OCI-LY3 (cell line): Measurements from ENCODE around the gene LCE1A.

Experiments used
- H2AFZ ChIP-seq: fragments of 200-600, 300-600 bp; shearing (Covaris generic); 2 replicates; pipeline ENCODE4 v1.6.0; 2014; ENCODE audit warnings: antibody characterized with exemption, low read depth, low read length
- H3K27ac ChIP-seq: fragments of 200-600, 300-600 bp; sonication (generic); 2 replicates; pipeline ENCODE4 v1.5.1; 2014; ENCODE audit warnings: mild to moderate bottlenecking, low read length, moderate library complexity, mixed read lengths
- H3K27me3 ChIP-seq: fragments of 200-600, 300-600 bp; sonication (generic); 2 replicates; pipeline ENCODE4 v1.6.1; 2014; ENCODE audit warnings: low read depth, low read length, mixed read lengths
- H3K36me3 ChIP-seq: fragments of 200-600, 300-600 bp; sonication (generic); replicated peaks from 2 replicates; pipeline ENCODE3; 2014; ENCODE audit warnings: low read depth, low read length, mixed read lengths
- H3K4me1 ChIP-seq: fragments of 300-600, 200-600 bp; sonication (generic); 2 replicates; pipeline ENCODE4 v1.6.1; 2014; ENCODE audit warnings: low read length, mixed read lengths
- H3K4me2 ChIP-seq: fragments of 200-600, 300-600 bp; sonication (generic); 2 replicates; pipeline ENCODE4 v1.6.1; 2014; ENCODE audit warnings: low read length, mixed read lengths
- H3K4me3 ChIP-seq: fragments of 300-600, 200-600 bp; sonication (generic); 2 replicates; pipeline ENCODE4 v1.5.1; 2014; ENCODE audit warnings: antibody characterized with exemption, mild to moderate bottlenecking, low read length, moderate library complexity
- H3K79me2 ChIP-seq: fragments of 300-600, 200-600 bp; shearing (Covaris generic); 2 replicates; pipeline ENCODE4 v1.6.1; 2014; ENCODE audit warnings: mild to moderate bottlenecking, low read length, mixed read lengths
- H3K9ac ChIP-seq: fragments of 300-600, 200-600 bp; shearing (Covaris generic); 2 replicates; pipeline ENCODE4 v1.6.0; 2014; ENCODE audit warnings: mild to moderate bottlenecking, low read length, moderate library complexity
- H3K9me3 ChIP-seq: fragments of 200-600, 300-600 bp; shearing (Covaris generic); 2 replicates; pipeline ENCODE4 v1.6.1; 2014; ENCODE audit warnings: low read length, mixed read lengths; ENCODE audit not compliant: insufficient read depth
- H4K20me1 ChIP-seq: fragments of 200-600, 300-600 bp; sonication (generic); 2 replicates; pipeline ENCODE4 v1.6.1; 2016; ENCODE audit warnings: low read length, mixed read lengths; ENCODE audit not compliant: insufficient read depth
- EZH2phosphoT487 ChIP-seq: fragments of 200-600 bp; shearing (Covaris generic); IDR thresholded peaks from 2 replicates; pipeline ENCODE4 v1.6.1; 2018; ENCODE audit warnings: antibody characterized with exemption, mixed run types, low read depth
- TF ChIP-seq, protein P1 (sequence below): fragments of 200-600, 300-600 bp; sonication (generic); IDR thresholded peaks from 2 replicates; pipeline ENCODE4 v1.5.1; 2014; ENCODE audit warnings: antibody characterized with exemption, low read length, low read depth

Gene LCE1A

DNA sequence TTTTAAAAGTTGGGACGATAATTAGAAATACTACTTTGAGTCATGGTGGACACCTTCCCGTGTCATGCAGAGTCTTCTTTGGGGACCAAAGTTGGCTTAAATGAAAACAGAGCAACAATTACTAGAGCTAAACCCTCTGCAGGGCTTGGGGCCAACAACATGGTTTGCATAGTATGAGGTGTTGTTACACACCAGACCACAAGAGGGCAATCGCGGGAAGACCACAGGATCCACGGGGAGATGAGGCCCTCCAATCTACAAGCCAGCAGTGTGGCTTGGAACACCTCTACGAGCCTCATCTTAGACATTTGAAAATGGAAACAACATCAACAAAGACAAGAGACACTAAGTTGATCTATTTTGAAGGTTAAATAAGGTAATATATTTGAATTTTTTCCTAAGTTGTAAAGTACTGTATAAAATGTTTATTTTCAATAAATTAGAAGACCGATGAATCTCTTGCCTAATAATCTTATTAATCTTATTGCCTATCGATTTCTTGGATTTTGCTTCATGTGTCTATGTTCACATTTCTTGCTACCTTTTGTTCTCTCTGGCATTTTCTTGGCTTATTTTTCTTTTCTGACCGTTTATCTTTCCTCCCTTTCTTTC, 42.6 kb downstream of the LCE1A start:
- TF ChIP-seq EZH2phosphoT487, result no peak
- TF ChIP-seq, protein P1, sequence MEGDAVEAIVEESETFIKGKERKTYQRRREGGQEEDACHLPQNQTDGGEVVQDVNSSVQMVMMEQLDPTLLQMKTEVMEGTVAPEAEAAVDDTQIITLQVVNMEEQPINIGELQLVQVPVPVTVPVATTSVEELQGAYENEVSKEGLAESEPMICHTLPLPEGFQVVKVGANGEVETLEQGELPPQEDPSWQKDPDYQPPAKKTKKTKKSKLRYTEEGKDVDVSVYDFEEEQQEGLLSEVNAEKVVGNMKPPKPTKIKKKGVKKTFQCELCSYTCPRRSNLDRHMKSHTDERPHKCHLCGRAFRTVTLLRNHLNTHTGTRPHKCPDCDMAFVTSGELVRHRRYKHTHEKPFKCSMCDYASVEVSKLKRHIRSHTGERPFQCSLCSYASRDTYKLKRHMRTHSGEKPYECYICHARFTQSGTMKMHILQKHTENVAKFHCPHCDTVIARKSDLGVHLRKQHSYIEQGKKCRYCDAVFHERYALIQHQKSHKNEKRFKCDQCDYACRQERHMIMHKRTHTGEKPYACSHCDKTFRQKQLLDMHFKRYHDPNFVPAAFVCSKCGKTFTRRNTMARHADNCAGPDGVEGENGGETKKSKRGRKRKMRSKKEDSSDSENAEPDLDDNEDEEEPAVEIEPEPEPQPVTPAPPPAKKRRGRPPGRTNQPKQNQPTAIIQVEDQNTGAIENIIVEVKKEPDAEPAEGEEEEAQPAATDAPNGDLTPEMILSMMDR, result peak; percentile 78
- H3K9me3 ChIP-seq, result no peaks in the 10 kb centered on the region
- no peak overlapping the region for H3K27ac ChIP-seq
- H2AFZ ChIP-seq, result no peak overlapping the region
- no peaks in the 10 kb centered on the region for H3K36me3 ChIP-seq
- H4K20me1 ChIP-seq, result no peaks in the 10 kb centered on the region
- no peak overlapping the region for H3K4me2 ChIP-seq
- H3K4me1 ChIP-seq, result no peaks in the 10 kb centered on the region
- peaks cover 51% of the 10 kb centered on the region for H3K27me3 ChIP-seq
- H3K79me2 ChIP-seq, result no peaks in the 10 kb centered on the region
- H3K4me3 ChIP-seq, result no peak overlapping the region
- H3K9ac ChIP-seq, result no peak overlapping the region

DNA sequence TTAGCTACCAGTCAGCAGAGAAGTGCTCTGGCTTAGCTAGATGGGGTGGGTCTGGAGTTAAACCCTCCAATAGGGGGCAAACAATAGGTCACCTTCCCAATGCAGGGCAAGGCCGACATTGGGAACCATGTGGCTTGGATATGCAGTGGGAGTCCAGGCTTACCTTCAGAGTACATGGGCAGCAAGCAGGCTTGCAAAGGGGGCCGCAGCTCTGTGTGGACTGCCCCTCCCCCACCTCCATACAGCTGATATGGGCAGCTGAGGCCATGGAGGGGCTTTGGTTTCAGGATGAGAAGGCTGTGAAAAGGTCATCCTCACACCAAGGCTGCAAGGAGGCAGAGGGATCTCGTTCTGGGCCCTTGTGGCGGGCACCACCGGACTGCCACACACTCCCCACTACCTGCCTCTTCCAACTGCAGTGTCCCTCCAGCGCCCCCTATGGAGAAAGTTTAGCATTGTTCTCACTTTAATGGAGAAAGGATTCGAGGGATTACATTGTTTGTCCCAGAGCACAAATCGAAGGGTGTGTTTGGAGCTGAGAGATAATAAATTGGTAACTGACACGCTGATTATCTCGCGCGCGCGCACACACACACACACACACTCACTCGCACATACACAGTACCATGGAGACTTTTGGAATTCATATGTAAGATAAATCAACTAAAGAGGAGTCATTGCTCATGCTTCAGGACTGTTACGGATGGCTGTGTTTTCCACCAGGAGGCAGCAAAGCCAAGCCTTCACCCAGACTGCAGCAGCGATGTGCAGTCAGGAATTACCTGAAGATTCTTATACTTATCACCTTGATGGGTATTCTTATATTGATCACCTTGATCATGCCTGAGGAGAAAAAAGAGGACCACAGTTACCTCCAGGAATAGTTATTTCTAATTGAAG, 43.8 kb downstream of the LCE1A start:
- no peaks in the 10 kb centered on the region for H3K36me3 ChIP-seq
- H4K20me1 ChIP-seq, result no peaks in the 10 kb centered on the region
- H3K4me1 ChIP-seq, result no peaks in the 10 kb centered on the region
- H3K4me3 ChIP-seq, result no peak overlapping the region
- no peaks in the 10 kb centered on the region for H3K79me2 ChIP-seq
- peaks cover 60% of the 10 kb centered on the region for H3K27me3 ChIP-seq
- H2AFZ ChIP-seq, result no peak overlapping the region
- no peaks in the 10 kb centered on the region for H3K9me3 ChIP-seq
- H3K9ac ChIP-seq, result no peak overlapping the region
- TF ChIP-seq, protein P1, result peak; percentile 84
- no peak for TF ChIP-seq EZH2phosphoT487
- H3K27ac ChIP-seq, result no peak overlapping the region
- no peak overlapping the region; the same call in 1 of the 2 replicates for H3K4me2 ChIP-seq

DNA sequence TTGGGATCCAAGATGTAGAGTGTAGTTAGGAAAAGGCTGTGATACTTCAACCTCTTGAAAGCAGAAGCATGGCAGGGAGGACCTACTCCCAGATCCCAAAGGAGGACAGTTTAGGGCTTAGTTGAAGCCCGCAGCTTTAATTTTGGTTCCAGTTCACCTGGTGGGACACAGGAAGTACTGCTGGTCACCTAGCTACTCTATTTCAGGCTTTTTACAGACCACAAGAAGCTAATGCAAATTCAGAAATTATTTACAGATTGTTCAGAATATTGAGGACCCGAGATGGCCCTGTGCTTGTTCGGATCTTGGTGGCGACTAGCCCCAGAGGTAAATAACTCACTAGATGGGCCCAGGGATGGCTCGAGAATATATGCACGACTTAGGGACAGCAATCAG, 44.5 kb downstream of the LCE1A start:
- H4K20me1 ChIP-seq, result no peaks in the 10 kb centered on the region
- H3K9ac ChIP-seq, result no peak overlapping the region
- H3K36me3 ChIP-seq, result no peaks in the 10 kb centered on the region
- H3K27ac ChIP-seq, result no peak overlapping the region
- H3K4me2 ChIP-seq, result no peak overlapping the region
- H3K27me3 ChIP-seq, result peaks cover 53% of the 10 kb centered on the region
- TF ChIP-seq, protein P1, result no peak
- TF ChIP-seq EZH2phosphoT487, result no peak
- no peak overlapping the region for H2AFZ ChIP-seq
- no peaks in the 10 kb centered on the region for H3K4me1 ChIP-seq
- H3K9me3 ChIP-seq, result no peaks in the 10 kb centered on the region
- H3K4me3 ChIP-seq, result no peak overlapping the region
- H3K79me2 ChIP-seq, result no peaks in the 10 kb centered on the region

DNA sequence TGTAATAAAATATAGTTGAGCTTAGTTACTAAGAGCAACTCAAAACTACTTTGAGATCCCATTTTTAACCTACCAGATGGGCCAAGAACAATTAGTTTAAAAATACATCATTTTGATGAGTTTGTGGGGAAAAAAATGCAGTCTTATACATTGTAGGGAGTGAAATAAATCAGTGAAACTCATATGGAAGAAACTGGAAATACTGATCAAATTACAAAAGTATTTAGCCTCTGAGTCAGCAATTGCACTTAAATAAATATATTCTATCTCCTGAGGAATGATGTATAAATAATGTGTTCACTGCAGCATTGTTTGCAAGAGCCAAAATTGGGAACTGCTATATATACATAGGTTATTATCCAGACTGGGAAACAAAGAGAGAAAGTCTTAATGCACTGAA, 46.2 kb downstream of the LCE1A start:
- H3K4me1 ChIP-seq, result no peaks in the 10 kb centered on the region
- no peak overlapping the region for H2AFZ ChIP-seq
- no peaks in the 10 kb centered on the region for H3K79me2 ChIP-seq
- H3K27me3 ChIP-seq, result peaks cover 43% of the 10 kb centered on the region
- H3K27ac ChIP-seq, result no peak overlapping the region
- no peaks in the 10 kb centered on the region for H3K36me3 ChIP-seq
- H3K9ac ChIP-seq, result no peak overlapping the region
- no peaks in the 10 kb centered on the region for H4K20me1 ChIP-seq
- H3K4me2 ChIP-seq, result no peak overlapping the region
- H3K9me3 ChIP-seq, result no peaks in the 10 kb centered on the region
- H3K4me3 ChIP-seq, result no peak overlapping the region
- no peak for TF ChIP-seq EZH2phosphoT487
- TF ChIP-seq, protein P1, result no peak
